Upper lobe of left lung (tissue), 6 donors: ENCODE measurements around the gene TNFRSF25. TPM values are rescaled to one million over a fixed set of nuclear protein-coding genes. Genes with fewer than 3 reads are reported as not detected.

Experiments
- ATAC-seq, 2 donors: fragments of 200-7000 bp; cut with Tn5 transposase; one replicate each; pipeline ENCODE4 v1.9.1; 2022; ENCODE audit warnings: mild to moderate bottlenecking in 2 of 2, moderate library complexity in 2 of 2; ENCODE audit not compliant: low FRiP score in 2 of 2
- DNase-seq, 2 donors: peaks; one replicate each; pipeline ENCODE4 v3.0.0-alpha.2; 2019 to 2020
- H3K27ac ChIP-seq, 4 donors: fragments of 200-600 bp; sonication (generic); one replicate each; pipeline ENCODE4 v1.5.1; 2016 to 2019
- H3K27me3 ChIP-seq, 4 donors: fragments of 200-600 bp; sonication (generic); one replicate each; pipeline ENCODE4 v1.5.1; 2017 to 2019
- H3K36me3 ChIP-seq, 4 donors: fragments of 200-600 bp; sonication (generic); one replicate each; pipeline ENCODE4 v1.5.1; 2016 to 2019
- H3K4me1 ChIP-seq, 4 donors: fragments of 200-600 bp; sonication (generic); one replicate each; pipeline ENCODE4 v1.5.1; 2018 to 2019
- H3K4me3 ChIP-seq, 4 donors: fragments of 200-600 bp; sonication (generic); one replicate each; pipeline ENCODE4 v1.5.1; 2017 to 2019; ENCODE audit warnings: mild to moderate bottlenecking in 2 of 4, moderate library complexity in 1 of 4
- H3K9me3 ChIP-seq, 4 donors: fragments of 200-600 bp; sonication (generic); one replicate each; pipeline ENCODE4 v1.5.1; 2018 to 2019
- EP300 ChIP-seq, 4 donors: sonication (generic); formaldehyde crosslinking; IDR thresholded peaks; one replicate each; pipeline ENCODE4 v1.5.1; 2017; ENCODE audit warnings: antibody characterized with exemption in 4 of 4, control low read depth in 2 of 4
- POLR2A ChIP-seq, 4 donors: fragments of 450-650 bp; IDR thresholded peaks; one replicate each; pipeline ENCODE4 v1.5.1; 2016 to 2017; ENCODE audit warnings: antibody characterized with exemption in 4 of 4, mild to moderate bottlenecking in 2 of 4
- POLR2AphosphoS5 ChIP-seq, 2 donors: sonication (generic); formaldehyde crosslinking; IDR thresholded peaks; one replicate each; pipeline ENCODE4 v1.5.1; 2017; ENCODE audit warnings: antibody characterized with exemption in 2 of 2
- WGBS, 2 donors: methylation state at CpG; one replicate each; pipeline ENCODE4 v1.1.5; 2017 to 2018; 5-methylcytosine and 5-hydroxymethylcytosine counted together
- total RNA-seq, 6 donors: library from RNA; depleted of rRNA in 4 of 6; stranded (reverse); fragments of >200 nt in 4 of 6; gene quantifications; one replicate each; pipeline versions ENCODE4 v1.1.0 to v1.2.1, GENCODE V29; 2016 to 2021
- TF ChIP-seq, protein P1 (sequence below), 6 experiments: fragments of 450-650 bp in 4 of 6; fragments of 200-600 bp in 2 of 6; sonication (generic) in 2 of 6; IDR thresholded peaks; one replicate each; pipeline ENCODE4 v1.5.1; 2016 to 2019; ENCODE audit warnings: antibody characterized with exemption in 6 of 6
- donor health status: DM: no; HTN: no; CAD: no; lungs with moderate emphysema.
- donor health status: DM: no; HTN: yes; CAD: no; lungs with severe emphysema.

The TNFRSF25 gene
- total RNA-seq, 6 donors from 2014 or later: 4.6 to 51.3 (median 14.0) TPM

GRCh38 chr1:6509919-6510291 lies 43.9 kb upstream of the TNFRSF25 start:
- WGBS, 2 donors: 69 to 76% methylated on average over 5 to 8 of the region's 10 CpGs
- Histone ChIP-seq H3K9me3 (no peaks in the 10 kb centered on the region), H3K36me3 (no peaks in the 10 kb centered on the region), H3K27ac (no peak overlapping the region), H3K4me1 (no peaks in the 10 kb centered on the region), H3K27me3 (no peaks in the 10 kb centered on the region), H3K4me3 (no peak overlapping the region)
- peak in 1 of 2 donors; percentile 69 for DNase-seq
- ATAC-seq: peak in 1 of 2 donors; percentile 46
- TF ChIP-seq EP300 (IDR thresholded peaks at IDR 0.05): no peak
- TF ChIP-seq, protein P1, sequence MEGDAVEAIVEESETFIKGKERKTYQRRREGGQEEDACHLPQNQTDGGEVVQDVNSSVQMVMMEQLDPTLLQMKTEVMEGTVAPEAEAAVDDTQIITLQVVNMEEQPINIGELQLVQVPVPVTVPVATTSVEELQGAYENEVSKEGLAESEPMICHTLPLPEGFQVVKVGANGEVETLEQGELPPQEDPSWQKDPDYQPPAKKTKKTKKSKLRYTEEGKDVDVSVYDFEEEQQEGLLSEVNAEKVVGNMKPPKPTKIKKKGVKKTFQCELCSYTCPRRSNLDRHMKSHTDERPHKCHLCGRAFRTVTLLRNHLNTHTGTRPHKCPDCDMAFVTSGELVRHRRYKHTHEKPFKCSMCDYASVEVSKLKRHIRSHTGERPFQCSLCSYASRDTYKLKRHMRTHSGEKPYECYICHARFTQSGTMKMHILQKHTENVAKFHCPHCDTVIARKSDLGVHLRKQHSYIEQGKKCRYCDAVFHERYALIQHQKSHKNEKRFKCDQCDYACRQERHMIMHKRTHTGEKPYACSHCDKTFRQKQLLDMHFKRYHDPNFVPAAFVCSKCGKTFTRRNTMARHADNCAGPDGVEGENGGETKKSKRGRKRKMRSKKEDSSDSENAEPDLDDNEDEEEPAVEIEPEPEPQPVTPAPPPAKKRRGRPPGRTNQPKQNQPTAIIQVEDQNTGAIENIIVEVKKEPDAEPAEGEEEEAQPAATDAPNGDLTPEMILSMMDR (IDR thresholded peaks at IDR 0.05): no peak

DNA sequence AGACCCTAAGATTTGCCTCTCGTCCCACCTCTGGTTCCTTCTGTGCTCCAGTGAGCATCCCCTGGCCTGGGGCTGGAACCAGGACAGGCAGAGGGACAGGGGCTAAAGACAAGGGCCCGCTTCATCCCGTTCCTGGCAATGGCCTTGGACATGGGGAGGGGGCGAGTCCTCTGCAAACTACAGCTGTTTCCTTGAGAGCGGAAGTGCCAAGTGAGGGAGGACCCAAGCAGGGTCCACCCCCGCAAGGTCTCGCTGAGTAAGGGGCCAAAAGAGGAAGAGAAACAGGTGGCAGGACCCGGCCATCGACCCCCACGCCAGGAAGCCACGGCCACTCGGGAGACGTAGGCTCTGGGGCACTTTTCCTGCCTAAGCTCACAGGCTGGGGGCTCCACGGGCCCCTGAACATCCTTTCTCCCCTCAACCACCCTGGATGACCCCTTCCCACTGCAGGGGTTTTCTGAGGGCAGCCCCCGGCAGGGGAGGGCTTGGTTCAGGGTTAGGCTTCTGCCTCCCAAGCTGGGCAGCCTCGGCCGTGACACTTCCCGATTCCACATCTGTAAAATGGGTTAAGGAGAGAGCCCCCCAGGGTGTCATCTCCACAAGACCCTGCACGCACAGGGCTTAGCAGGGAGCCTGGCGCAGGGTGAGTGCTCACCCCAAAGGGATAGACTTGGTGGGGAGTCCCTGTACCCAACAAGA lies 43.4 kb upstream of the TNFRSF25 start:
- no peak for ATAC-seq
- DNase-seq: no peak
- H3K4me3 ChIP-seq: no peak overlapping the region
- WGBS, 2 donors: 55 to 64% methylated on average over 5 to 17 of the region's 20 CpGs
- H3K36me3 ChIP-seq: no peaks in the 10 kb centered on the region
- no peaks in the 10 kb centered on the region for H3K9me3 ChIP-seq
- no peaks in the 10 kb centered on the region for H3K4me1 ChIP-seq
- H3K27ac ChIP-seq: no peak overlapping the region
- TF ChIP-seq, protein P1 (IDR thresholded peaks at IDR 0.05): no peak
- no peaks in the 10 kb centered on the region for H3K27me3 ChIP-seq

DNA sequence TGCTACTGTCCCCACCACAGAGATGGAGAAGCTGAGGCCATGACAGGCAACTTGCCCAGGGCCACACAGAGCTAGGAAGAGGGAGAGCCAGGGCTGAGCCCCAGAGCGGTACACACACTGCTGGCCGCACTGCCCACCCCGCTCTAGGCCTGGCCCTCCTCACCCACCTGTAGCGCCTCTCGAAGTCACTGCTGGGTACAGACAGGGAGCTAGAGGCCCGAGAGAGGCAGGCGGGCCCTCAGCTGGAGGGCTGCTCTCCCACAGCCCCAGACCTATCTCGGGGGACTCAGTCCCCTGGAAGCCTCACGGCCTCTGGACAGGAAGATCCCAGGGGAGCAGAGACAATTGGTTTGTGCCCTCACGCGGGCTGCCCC lies 42.8 kb upstream of the TNFRSF25 start:
- no peaks in the 10 kb centered on the region for H3K4me1 ChIP-seq
- H3K36me3 ChIP-seq: no peaks in the 10 kb centered on the region
- TF ChIP-seq, protein P1 (IDR thresholded peaks at IDR 0.05): no peak
- TF ChIP-seq POLR2A (IDR thresholded peaks at IDR 0.05) (no peak), POLR2AphosphoS5 (IDR thresholded peaks at IDR 0.05) (no peak), EP300 (IDR thresholded peaks at IDR 0.05) (no peak)
- H3K4me3 ChIP-seq: no peak overlapping the region
- peak in 1 of 2 donors; percentile 58 for DNase-seq
- no peaks in the 10 kb centered on the region for H3K9me3 ChIP-seq
- no peak overlapping the region for H3K27ac ChIP-seq
- WGBS, 2 donors: 86 to 100% methylated on average over 2 to 10 of the region's 11 CpGs
- peak in 1 of 2 donors; percentile 7 for ATAC-seq
- no peaks in the 10 kb centered on the region for H3K27me3 ChIP-seq

DNA sequence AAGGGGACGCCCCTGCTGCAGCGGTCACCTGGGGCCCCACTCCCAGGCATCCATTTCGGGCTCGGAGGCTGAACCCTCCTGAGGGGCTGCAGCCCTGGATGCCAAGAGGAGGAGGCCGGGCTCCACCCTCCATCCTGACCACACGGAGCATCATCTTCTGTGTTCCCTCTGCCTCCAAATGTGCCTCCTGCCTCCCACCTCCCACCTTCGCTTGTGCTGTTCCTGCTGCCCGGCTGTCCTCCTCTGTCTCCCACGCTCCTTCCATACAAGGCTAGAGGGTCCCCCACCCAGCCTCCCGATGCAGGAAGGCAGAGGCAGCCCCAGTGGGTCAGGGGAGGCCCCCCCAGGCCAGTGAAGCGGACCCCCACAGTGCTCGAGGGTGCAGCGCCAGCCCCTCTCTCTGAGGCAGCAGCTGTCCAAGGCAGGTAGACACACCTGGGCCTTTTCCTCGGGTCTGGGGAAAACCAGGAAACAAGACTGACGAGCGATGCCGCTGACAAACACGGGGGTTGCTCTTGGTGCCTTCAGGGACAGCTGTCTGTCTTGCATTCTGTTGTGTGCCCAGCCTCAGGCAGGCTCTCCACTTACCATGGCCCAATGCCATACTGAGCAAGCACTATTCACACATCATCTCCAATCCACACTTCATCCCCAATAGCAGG lies 42.3 kb upstream of the TNFRSF25 start:
- 88 to 91% methylated on average over 8 to 16 of the region's 18 CpGs for WGBS, 2 donors
- Histone ChIP-seq H3K27me3 (no peaks in the 10 kb centered on the region), H3K4me3 (no peak overlapping the region), H3K9me3 (no peaks in the 10 kb centered on the region), H3K36me3 (no peaks in the 10 kb centered on the region), H3K27ac (no peak overlapping the region), H3K4me1 (no peaks in the 10 kb centered on the region)
- DNase-seq (peak in 1 of 2 donors; percentile 68), ATAC-seq (no peak)
- no peak for TF ChIP-seq POLR2A (IDR thresholded peaks at IDR 0.05)

GRCh38 chr1:6507461-6507911 lies 41.5 kb upstream of the TNFRSF25 start:
- Histone ChIP-seq H3K36me3 (no peaks in the 10 kb centered on the region), H3K27ac (no peak overlapping the region), H3K4me3 (no peak overlapping the region), H3K9me3 (no peaks in the 10 kb centered on the region), H3K4me1 (peaks cover 0 to 6% (median 3%) of the 10 kb centered on the region in 4 donors), H3K27me3 (no peaks in the 10 kb centered on the region)
- no peak for ATAC-seq
- TF ChIP-seq EP300 (IDR thresholded peaks at IDR 0.05): no peak
- TF ChIP-seq POLR2AphosphoS5 (IDR thresholded peaks at IDR 0.05): no peak
- TF ChIP-seq, protein P1 (IDR thresholded peaks at IDR 0.05): no peak
- TF ChIP-seq POLR2A (IDR thresholded peaks at IDR 0.05): no peak
- WGBS, 2 donors: 70 to 82% methylated on average over 6 to 9 of the region's 12 CpGs
- peak in 1 of 2 donors; percentile 79 for DNase-seq
